Esophagus mucosa (tissue), 1 donor: ENCODE results near the gene COPZ1. TPM values are rescaled to one million over a fixed set of nuclear protein-coding genes. Genes with fewer than 3 reads are reported as not detected.

Experiments
- ATAC-seq: fragments of 200-7000 bp; cut with Tn5 transposase; one replicate; pipeline ENCODE4 v1.9.1; 2020
- total RNA-seq: library from RNA; stranded (reverse); gene quantifications from one replicate; pipeline ENCODE4 v1.2.4, GENCODE V29; 2023
- donor health status: DM: yes; HTN: yes; CAD: no.

The COPZ1 gene
- total RNA-seq, 1 donor from 2014 or later, result 111 TPM

DNA sequence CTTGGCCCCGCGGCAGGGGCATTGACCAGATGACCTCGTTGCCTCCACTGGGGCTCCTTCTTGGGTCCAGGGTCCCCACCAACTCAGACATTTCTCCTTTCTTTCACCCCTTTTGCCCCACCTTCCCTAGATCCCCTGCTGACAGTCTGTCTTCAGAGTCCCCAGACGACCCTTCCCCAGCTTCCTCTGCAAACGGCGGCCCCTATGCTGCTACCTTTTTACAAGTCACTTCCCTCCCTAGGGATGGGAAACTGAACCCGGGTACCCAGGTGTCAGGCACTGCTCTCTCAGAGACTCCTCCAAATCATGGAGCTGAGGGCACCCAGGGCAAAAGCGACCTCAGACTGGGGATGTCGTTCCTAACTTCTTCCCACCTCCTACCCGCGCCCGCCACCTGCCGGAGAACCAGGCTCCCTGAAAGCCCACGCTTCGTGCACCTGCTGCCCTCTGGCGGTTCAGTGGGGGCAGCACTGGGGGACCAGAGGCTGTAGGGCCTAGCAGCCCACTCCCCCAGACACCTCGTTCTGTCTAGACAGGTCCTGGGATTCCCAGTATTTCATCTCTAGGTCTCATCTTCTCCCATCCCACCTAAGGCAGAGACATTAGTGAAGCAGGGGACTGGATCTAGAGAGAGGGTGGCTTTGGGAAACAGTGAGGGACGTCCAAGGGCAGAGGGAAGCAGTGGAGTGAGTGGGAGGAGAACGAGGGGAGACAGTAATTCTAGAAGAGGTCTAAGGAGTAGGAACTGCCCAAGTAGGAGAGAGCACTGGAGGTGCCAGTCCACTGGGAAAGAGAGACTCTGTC, 54.7 kb downstream of the COPZ1 start:
- ATAC-seq, result peak; percentile 65

DNA sequence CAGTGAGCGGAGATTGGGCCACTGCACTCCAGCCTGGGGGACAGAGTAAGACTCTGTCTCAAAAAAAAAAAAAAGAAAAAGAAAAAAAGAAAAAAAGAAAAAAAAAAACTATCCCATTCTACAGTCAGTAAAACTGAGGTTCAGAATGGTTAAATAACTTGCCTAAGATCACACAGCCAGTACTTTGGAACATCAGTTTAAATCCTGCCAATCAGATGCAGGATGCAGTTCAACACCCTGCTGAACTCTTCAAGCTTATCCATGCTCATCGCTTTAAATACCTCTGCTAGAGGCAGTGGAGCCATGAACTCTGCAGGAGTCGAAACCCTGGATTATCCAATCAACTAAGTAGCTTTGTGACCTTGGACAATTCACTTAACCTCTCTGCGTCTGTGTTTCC, 56.2 kb downstream of the COPZ1 start:
- no peak for ATAC-seq

DNA sequence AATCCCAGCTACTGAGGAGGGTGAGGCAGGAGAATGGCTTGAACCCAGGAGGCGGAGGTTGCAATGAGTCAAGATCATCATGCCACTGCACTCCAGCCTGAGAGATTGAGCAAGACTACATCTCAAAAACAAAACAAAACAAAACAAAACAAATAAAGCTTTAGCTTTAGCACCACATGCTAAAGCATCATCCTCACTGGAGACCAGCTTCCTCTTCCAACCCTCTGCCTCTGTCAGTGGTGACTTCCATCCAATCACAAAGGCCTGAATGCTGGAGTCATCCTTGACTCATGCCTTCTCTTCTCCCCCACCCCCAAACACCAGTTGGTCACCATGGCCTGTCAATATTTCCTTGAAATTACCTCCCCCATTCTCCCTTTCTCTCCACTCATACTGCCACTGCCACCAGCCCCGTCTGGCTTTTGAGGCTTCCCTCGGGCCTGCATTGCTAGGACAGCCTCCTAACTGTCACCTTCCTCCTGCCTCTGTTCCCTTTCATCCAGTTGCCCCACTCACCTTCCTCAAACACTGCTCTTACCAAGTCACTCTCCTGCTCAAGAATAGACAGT, 58.2 kb downstream of the COPZ1 start:
- peak; percentile 84 for ATAC-seq

DNA sequence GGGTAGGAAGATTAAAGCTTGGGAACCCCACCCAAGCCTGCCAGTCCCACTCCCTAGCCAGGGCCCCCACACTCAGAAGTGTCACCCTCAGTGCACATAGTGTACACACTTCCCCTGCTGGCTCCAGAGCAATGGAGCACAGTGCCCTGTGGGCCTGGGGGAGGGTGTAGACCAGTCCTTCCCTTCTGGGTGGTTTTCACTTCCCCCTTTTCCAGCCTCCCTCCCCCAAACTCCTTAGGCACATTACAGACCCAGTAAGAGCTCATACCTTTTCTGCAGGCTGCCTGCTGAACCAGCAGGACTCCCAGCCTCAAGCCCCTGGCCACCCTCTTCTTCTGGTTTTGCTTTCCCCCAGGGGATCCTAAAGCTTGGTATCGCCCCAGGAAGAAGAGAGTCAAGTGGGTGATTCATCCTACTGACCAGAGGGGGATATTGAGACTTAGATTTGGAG, 59.7 kb downstream of the COPZ1 start, which contains the start of gene ZNF385A:
TSS of gene ZNF385A (minus strand) at position 143 of the 451 bp plus-strand sequence. CDS start 219 bp downstream, outside the sequence.
- ATAC-seq, result no peak

DNA sequence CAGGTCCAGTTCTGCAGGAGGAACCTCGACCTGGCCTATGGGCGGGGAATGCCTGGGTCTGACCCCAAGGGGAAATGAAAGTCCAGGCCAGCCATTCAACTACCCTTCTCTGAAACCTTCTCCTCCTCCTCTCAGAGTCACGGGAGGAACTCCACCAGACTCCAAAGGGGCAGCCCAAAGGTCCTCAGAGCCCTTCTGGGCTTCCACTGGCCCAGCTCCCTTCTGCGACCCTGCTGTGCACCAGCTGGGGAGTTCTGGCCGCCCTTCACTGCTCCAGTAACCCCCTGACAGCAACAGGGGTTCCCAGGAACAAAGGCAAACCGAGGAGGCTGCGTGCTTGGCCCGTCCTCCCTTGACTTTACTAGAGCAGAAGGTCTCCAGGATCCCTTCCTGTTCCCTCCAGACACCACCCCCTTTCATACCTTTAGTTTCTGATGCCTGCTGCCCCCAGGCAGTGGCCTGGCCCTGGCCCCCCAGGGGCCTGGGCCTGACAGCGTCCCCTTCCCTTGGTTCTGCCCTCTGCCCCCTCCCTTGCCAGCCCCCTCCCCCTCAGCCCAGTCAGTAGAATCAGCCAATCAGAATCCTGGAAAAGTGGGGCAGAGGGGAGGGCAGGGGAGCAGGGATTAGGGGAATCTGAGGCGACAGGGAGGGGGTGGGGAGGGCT, 60.5 kb downstream of the COPZ1 start:
- no peak for ATAC-seq

DNA sequence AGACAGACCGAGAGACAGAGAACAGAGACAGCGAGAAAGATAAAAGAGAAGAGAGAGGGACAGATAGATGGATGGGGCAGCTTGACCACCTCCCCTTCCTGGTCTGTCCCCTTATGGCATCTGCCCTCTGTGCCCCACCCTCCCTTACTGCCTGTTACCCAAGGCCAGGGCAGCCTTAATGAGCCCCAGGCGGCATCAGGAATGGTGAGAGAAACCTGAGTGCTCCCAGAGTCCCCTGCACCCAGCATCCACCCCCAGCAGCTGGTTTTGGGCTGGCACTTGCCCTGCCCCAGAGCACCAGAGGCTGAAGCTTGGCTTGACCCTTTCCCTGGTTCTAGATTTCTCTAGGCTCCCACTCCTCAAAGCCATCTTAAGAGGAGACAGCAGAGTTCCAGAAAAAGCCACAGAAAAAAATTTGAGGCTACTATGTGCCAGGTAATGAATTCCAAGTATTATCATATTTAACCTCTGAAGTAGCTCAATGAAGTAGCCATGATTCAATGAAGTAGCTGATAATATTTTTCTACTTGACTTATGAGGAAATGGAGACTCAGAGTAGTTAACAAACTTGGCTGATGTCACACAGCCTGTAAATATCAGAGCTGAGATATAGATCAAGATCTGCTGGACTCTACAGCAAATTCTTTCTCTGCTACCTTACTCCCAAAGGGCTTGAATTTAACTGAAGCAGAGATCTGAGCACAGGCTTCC, 61.6 kb downstream of the COPZ1 start:
- ATAC-seq, result no peak

DNA sequence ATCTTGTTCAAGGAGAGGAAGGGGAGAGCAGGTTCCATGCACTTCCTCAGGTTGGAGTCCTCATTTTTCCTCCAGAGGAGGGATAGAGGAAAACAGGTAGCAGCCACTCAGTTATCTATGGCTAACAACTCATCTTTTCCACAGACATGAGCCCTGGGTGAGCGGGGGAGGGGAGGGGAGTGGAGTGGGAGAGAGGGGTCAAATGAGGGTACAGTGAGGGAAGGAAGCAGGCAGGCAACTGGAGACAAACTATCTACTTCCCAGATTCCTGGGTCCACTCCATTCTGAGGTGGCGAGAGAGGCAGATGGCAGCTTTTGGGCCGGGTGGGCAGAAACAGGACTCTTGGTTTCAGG, 62.2 kb downstream of the COPZ1 start:
- ATAC-seq, result no peak

DNA sequence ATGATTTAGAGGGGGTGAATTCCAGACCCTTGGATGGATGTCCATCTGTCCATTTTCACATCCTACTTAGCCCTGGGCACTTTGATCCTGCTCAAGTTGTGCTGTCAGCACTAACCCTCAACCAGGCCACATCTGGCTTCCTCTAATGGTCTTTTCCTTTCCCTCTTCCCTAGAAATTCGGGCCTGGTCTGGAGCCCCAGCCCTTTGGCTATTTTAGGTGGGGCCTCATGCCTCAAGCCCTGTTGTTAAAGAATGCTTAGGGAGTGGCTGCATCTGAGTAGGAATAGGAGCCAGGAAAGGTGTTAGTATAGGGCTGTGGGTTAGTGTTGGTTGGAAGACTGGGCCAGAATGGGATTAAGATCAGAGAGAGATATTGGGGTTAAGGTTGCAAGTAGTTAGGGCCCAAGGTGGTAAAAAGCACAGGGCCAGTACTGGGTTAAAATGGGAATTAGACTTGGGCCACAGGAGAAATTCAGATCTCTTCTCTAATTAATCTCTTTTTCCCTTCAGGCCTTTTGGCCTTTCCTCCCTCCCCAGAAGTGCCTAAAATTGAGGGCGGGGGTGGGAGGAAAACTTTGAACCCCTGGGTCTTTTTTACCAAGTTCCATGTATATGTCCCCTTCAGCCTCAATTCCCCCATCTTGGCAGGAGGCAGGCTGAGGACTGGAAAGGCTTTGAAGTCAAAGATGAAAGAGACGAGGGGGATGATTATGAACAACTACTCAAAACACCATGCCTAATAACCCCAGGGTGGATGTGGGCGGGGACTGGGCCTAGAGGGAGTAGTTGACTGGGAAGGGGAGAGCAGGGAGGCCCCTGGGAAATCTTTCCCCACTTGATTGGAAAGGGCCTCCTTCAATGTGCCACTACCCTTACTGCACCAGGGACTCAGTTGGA, 63.6 kb downstream of the COPZ1 start:
- ATAC-seq, result peak; percentile 22

DNA sequence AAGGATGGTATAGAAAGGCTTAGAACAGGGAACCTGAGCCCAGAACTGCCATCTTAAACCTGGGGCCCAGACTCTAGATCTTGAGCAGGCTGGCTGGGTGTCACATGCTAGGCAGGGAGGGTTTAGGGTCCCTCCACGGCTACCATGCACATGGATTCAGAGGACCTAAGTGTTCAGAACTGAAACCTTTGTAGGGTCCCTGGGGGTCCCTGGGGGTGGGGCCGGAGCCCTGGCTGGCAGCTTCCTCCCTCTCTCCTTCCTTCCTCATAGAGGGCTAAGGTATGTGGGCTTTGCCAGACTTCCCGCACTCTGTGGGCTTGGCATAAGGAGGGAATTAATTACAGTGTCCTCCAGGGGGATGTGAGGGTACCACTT, 64.2 kb downstream of the COPZ1 start:
- no peak for ATAC-seq

DNA sequence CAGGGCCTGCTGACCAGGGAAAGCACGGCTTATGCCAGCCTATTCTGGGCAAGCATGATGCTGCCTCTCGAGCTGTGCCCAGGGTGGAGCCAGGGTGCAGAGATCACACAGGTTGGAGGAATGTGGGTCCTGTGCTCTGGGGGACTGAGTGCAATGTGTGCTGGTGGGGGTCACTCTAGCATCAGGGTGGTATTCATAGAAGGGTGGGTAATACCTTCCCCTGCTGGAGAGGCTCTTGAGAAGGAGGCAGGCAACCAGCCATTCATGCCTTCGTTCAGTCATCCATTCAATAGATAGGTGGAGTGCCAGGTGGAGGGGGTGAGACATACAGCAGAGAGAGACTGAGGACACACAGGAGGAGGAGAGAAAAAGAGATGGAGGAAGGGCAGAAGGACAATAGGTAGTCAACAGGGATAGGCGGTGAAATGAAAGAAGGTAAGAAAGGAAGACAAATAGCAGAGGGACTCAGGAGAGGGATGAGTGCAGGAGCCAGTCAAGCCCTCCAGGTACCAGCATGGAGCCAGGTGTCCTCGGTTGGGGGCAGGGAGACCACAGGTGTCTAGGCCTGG, 64.8 kb downstream of the COPZ1 start:
- no peak for ATAC-seq

DNA sequence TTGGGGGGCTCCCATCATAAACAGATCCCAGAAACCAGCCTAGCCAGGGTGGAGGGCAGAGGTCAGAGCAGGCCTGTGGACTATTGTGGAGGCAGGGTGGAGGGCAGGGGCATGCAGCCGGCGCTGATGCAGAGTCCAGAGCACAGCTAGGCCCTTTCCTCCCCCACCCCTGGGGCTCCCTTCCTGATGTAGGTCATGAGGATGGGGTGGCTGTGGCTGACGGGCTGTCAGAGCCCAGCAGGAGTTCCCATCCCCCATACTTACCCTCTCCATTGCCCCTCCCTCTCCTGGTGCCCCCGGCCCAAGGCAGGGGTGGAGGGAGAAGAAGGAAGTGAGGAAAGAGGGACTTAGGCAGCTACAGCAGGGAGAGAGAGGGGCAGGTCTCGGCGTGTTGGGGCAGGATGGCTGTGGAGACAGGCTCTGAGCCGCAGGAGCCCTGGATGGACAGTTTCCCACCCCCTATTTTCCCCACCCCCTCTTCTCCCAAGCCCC, 65.3 kb downstream of the COPZ1 start:
- peak; percentile 56 for ATAC-seq

DNA sequence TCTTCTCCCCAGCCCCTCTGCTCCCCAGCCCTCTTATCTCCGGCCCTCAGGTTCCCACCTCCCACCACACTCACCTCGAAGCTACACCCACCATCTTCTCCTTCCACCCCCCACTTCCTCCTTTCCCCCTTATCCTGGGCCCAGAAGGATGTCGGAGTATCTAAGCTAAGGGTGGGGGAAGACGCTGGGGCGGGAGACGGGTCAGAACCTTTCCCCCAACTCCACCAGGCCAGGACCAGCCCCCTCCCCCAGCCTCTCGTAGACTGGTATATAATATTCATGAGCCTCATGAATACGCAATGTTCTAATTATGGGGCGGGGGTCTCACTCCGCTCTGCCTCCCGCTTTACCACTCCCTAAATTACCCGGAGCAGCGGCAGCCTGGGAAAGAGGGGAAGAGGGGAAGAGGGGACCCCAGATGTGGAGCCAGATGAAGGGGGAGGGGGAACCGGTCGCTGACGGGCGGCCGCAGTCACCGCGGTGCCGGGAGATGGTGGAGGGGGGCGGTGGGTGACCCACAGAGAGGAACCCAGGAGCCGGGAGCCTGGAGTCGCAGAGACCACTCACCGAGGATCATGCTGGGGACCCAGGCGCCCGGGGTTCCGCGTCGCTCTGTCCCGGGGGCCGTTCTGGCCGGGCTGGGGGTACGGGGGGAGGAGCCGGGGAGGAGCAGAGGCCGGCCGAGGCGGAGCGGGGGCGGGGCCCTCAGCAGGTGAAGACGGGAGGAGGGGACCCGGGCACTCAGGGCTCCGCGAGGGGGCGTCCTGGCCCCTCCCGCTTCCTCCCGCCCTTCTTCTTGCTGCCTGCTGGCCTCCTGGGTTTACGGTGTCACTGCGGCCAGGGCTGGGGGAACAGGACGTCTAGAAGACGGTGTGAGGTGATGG, 66.0 kb downstream of the COPZ1 start:
- ATAC-seq, result peak; percentile 50

DNA sequence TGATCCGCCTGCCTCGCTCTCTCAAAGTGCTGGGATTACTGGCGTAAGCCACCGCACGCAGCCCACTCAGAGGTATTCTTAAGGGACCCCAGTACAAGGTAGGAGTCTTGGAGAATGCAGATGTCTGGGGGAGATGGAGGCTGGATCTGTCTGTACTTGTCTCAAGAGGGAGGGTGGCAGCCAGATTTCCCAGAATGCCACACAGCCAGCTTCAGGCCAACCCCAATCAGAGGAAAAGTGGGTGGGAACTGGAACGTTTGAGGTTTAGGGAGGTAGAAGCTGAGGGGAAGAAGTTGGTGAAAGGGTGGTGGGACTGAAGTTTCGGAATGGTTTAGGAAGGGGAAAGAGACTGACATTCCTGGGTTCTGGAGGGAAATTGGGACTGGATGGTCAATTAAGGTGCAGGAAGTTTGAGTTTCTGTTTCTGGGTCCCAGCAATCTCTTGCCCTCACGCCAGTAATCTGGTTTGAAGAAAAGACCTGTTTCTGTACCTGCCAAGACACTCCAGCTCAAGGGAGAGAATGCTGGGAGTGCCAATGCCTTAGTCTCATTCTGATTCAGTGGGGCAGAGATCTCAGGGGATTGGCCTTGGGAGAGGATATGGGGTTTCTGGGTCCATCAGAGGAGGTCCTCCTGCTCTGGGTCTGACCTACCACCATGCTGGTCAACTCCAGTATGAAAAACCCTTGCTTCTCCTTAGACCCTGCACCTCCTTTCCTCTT, 67.7 kb downstream of the COPZ1 start:
- no peak for ATAC-seq

DNA sequence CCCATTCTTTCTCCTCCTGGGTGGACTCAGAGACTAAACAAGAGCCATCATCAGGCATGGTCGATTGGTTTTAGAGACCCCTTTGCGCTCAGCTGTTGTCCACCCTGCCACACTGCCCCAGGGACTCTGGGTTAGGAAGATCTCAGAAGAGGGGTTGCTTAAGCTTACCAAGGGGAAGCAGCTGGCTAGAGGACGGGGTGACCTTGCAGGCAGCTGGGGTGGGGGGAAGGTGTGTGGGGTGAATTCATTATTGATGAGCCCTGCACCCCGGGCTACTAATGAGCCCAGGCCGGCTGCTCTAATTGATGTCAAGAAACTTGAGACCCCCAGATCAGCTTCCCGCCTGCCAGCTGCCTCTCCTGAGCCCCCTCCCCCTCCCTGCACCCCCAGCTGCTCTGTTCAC, 68.3 kb downstream of the COPZ1 start:
- no peak for ATAC-seq

DNA sequence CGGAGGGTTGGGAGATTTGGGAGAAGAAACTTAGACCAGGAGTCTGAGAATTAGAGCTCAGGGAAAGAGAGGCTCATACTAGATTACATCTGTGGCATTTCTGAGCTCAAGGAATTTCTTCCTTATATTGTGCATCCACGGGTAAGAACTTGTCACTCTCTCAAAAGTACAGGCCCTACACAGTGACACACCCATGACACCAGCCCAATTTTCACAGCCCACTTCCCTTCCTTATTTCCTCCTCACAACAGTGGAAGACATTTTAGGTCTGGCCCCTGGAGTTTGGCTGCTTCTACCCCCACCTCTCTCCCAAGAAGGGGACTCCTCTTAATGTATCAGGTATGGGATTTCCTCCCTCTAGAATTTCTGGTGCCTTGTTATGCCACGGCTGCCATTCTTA, 68.8 kb downstream of the COPZ1 start:
- peak; percentile 13 for ATAC-seq

DNA sequence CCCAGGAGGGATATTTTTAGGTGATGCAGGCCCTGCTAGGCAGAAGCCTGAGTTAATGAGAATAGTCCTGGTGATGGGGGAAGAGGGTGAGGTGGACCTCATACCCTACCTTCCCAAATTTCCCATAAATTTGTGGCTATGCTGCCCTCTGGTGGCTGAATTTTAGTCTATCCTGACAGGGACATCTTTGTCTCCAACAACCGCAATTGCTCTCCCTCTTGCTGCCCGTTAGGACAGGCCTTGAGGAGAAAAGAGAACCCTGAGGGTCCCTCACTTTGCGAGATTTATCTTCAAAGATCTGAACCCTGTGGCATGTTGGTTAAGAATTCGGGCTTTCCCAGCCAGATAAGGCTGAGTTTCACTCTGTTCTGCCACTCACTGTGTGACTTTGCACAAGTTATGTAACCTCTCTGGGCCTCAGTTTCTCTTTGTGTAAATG, 69.4 kb downstream of the COPZ1 start:
- peak; percentile 26 for ATAC-seq

DNA sequence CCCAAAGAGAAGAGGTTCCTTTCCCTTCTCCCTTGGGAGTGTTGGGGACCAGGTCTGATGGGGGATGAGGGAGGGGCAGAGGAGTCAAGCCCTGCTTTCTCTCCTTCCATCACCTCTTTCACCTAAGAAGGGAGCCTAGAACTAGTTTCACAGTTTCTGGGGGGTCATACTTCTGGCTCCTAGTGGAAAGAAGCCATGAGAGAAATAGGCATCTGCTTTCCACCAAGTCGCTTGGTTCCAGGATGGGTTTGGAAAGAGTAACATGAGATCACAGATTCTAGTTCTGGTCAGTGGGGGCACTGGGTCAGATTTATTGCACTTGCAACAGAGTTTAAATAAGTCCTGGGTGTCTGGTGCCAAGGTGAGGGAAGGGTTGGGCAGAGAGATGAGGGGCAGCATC, 70.1 kb downstream of the COPZ1 start:
- ATAC-seq, result no peak

DNA sequence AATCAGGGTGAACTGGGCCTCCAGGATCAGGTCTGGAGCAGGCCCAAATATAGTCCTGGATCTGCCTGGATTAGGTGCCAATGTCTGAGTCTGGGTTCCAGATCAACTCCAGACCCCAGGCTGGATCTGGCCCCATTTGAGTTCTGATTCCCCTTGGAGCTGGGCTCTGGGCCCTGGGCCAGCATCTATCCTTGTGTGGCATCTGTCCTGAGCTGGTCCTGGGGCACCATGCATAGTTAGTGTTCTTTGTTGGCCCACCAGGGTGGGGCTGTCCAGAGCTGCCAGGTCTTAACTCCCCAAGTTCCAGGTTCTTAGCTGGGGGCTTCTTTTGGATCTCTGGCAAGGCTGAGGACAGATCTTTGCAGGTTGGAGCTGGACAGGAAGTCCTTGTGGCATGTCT, 70.6 kb downstream of the COPZ1 start:
- ATAC-seq, result no peak

DNA sequence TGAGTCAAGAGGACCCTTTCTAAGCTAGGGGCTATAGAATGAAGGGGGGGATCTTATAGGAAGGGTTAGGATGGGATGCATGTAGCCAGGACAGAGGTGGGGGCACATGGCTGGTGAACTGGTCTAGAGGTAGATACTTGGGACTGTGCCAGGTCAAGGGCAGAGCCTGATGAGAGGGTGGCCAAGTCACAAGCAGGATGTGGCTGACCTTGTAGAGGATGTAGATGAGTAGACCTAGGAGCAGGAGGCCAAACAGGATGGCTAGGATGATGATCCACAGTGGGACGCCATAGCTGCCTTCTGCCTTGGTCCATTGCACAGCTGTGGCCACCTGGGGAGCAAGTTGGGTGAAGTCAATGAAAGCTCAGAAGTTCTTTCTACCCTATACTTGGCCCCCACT, 72.2 kb downstream of the COPZ1 start:
- ATAC-seq, result no peak

DNA sequence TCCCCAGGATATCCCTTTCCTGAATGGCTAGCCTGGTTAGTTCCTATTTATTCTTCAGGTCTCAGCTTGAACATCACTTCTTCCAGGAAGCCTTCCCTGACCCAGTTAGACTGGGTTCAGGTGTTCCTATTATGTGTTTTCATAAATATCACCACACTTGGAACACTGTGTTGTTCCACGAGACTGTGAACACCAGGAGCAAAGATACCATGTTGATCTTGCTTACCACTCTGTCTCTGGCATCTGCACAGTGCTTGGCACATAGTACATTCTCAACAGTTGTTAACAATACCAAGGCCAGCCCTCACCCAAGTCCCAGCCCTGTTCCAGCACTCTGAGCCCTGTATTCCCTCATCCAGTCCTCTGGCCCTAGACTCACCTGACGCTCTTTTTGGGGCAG, 73.3 kb downstream of the COPZ1 start:
- ATAC-seq, result no peak
